Left forelimb (tissue), 1 donor: ENCODE measurements around the gene CDK5RAP3.

Experiments used
- DNase-seq: peaks from one replicate; pipeline ENCODE4 v3.0.0-alpha.2; 2018; ENCODE audit warnings: low spot score

The CDK5RAP3 gene

GRCh38 chr17:48025040-48025903 lies 54.4 kb downstream of the CDK5RAP3 start:
- peak; percentile 99 for DNase-seq

- no peak for DNase-seq
Observed at GRCh38 chr17:48025904-48026501, 55.1 kb downstream of the CDK5RAP3 start.

GRCh38 chr17:48026502-48027321 lies 55.8 kb downstream of the CDK5RAP3 start:
- peak; percentile 89 for DNase-seq

- no peak for DNase-seq
Observed at GRCh38 chr17:48027322-48027981, 56.5 kb downstream of the CDK5RAP3 start.

- DNase-seq = no peak
Observed at GRCh38 chr17:48028736-48029135, 57.8 kb downstream of the CDK5RAP3 start.

GRCh38 chr17:48030531-48030930 lies 59.6 kb downstream of the CDK5RAP3 start:
- no peak for DNase-seq
